ENCODE results near the gene NELL2.

NELL2 gene

DNA sequence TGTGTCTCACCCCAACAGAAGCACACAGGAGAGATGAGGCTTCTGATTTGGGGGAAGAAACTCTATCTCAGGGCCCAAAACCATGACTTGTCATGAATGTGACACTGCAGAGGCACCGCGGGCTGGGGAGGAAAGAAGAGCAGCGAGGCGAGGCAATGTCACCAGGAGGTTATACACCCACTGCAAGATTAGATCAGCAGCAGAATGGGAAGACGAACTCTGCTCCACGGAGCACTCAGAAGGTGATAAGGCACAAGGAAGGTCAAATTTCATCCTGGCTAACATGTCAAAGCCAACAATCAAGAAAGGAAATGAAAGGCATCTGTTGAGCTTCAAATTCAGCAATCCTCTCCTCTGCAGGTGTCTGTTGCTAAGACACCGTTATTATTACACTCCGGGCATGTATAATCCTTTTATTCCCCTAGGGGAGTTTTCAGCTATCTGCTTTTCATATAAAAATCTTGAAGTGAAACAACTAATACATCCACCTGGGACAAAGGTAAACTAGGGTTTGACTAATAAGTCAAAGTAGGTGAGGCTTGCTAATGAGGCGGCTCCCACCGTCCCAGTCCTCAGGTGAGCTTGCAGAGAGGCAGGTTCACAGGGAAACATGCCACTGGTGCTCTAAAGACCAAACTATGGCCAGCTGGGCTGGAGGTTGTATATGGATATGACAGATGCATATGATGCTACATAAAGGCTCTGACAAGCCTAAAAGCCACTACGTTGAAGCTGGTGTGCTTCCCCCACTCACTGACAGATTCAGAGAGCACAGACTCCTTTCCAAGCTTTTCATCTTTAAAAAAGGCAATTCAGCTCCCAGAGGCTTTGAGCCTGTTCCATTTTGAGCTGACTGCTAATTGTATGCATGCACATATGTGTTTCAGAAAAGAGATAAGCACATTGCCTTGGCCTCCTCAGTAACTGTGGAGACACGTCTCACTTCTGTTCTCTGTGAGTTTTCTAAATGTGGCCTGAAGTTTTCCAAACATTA, 221.2 kb downstream of the NELL2 start:
- TF ChIP-seq GLIS3 (CRISPR knock-in tag; IDR thresholded peaks at IDR 0.05) (no peak), TCF4 (CRISPR knock-in tag; IDR thresholded peaks at IDR 0.05; ENCODE audit: borderline replicate concordance) (no peak; the same call in 1 of the 2 replicates), ZNF565 (CRISPR knock-in tag; conservative IDR thresholded peaks at IDR 0.05; ENCODE audit: low read depth) (no peak), TOX (CRISPR knock-in tag; IDR thresholded peaks at IDR 0.05; ENCODE audit: borderline replicate concordance) (no peak), ARNTL (CRISPR knock-in tag; IDR thresholded peaks at IDR 0.05; ENCODE audit: borderline replicate concordance, low read depth) (no peak), BACH2 (CRISPR knock-in tag; IDR thresholded peaks at IDR 0.05; ENCODE audit: borderline replicate concordance) (no peak), PPARA (CRISPR knock-in tag; IDR thresholded peaks at IDR 0.05; ENCODE audit: borderline replicate concordance) (no peak)
- TF ChIP-seq, protein P1, sequence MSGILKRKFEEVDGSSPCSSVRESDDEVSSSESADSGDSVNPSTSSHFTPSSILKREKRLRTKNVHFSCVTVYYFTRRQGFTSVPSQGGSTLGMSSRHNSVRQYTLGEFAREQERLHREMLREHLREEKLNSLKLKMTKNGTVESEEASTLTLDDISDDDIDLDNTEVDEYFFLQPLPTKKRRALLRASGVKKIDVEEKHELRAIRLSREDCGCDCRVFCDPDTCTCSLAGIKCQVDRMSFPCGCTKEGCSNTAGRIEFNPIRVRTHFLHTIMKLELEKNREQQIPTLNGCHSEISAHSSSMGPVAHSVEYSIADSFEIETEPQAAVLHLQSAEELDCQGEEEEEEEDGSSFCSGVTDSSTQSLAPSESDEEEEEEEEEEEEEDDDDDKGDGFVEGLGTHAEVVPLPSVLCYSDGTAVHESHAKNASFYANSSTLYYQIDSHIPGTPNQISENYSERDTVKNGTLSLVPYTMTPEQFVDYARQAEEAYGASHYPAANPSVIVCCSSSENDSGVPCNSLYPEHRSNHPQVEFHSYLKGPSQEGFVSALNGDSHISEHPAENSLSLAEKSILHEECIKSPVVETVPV (CRISPR knock-in tag; IDR thresholded peaks at IDR 0.05): no peak
- TF ChIP-seq, protein P2, sequence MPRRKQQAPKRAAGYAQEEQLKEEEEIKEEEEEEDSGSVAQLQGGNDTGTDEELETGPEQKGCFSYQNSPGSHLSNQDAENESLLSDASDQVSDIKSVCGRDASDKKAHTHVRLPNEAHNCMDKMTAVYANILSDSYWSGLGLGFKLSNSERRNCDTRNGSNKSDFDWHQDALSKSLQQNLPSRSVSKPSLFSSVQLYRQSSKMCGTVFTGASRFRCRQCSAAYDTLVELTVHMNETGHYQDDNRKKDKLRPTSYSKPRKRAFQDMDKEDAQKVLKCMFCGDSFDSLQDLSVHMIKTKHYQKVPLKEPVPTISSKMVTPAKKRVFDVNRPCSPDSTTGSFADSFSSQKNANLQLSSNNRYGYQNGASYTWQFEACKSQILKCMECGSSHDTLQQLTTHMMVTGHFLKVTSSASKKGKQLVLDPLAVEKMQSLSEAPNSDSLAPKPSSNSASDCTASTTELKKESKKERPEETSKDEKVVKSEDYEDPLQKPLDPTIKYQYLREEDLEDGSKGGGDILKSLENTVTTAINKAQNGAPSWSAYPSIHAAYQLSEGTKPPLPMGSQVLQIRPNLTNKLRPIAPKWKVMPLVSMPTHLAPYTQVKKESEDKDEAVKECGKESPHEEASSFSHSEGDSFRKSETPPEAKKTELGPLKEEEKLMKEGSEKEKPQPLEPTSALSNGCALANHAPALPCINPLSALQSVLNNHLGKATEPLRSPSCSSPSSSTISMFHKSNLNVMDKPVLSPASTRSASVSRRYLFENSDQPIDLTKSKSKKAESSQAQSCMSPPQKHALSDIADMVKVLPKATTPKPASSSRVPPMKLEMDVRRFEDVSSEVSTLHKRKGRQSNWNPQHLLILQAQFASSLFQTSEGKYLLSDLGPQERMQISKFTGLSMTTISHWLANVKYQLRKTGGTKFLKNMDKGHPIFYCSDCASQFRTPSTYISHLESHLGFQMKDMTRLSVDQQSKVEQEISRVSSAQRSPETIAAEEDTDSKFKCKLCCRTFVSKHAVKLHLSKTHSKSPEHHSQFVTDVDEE (CRISPR knock-in tag; IDR thresholded peaks at IDR 0.05): no peak
- ATAC-seq: no peak

DNA sequence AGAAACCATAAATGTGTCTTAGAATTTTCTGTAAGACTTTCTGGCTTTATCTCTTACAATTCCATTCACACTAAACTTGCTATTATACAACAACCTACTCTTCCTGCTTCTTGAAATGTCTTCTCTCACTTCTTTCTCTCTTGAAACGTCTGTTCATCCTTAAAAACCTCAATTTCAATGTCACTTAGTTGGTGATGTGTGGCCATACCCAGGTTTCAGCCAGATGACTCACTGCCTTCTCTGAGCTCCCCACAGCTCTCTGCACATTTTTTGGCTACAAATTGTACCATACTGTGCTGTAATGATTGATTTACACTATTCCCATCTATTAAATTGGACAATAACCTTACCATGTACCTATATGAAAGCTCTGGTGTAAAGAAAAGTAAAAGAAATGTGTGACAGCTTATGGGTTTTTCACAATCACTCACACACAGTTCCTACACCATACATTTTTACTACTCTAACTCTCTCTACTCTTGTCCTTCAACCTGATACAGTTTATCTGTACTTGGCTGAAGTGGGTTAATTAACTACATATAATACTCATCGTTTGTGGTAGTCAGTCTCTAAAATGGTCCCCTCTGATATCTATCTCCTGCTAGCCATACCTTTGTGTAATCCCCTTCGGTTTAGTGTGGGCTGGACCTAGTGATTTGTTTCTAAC, 222.1 kb downstream of the NELL2 start:
- no peak for ATAC-seq
- TF ChIP-seq ZNF70 (CRISPR knock-in tag; IDR thresholded peaks at IDR 0.05) (no peak), RARB (CRISPR knock-in tag; IDR thresholded peaks at IDR 0.05) (no peak), CSDC2 (CRISPR knock-in tag; IDR thresholded peaks at IDR 0.05) (no peak), GLIS3 (CRISPR knock-in tag; IDR thresholded peaks at IDR 0.05) (no peak), PPARA (CRISPR knock-in tag; IDR thresholded peaks at IDR 0.05; ENCODE audit: borderline replicate concordance) (no peak), ZNF8 (CRISPR knock-in tag; IDR thresholded peaks at IDR 0.05) (no peak), ZC3H10 (CRISPR knock-in tag; IDR thresholded peaks at IDR 0.05) (no peak), SNAI2 (CRISPR knock-in tag; IDR thresholded peaks at IDR 0.05) (no peak), ISL1 (CRISPR knock-in tag; IDR thresholded peaks at IDR 0.05) (no peak), TCF4 (CRISPR knock-in tag; IDR thresholded peaks at IDR 0.05; ENCODE audit: borderline replicate concordance) (no peak), ZFP3 (CRISPR knock-in tag; IDR thresholded peaks at IDR 0.05) (no peak), ESRRG (CRISPR knock-in tag; IDR thresholded peaks at IDR 0.05) (no peak), OSR1 (CRISPR knock-in tag; IDR thresholded peaks at IDR 0.05) (no peak)
- TF ChIP-seq, protein P1 (CRISPR knock-in tag; IDR thresholded peaks at IDR 0.05): no peak
- TF ChIP-seq, protein P3, sequence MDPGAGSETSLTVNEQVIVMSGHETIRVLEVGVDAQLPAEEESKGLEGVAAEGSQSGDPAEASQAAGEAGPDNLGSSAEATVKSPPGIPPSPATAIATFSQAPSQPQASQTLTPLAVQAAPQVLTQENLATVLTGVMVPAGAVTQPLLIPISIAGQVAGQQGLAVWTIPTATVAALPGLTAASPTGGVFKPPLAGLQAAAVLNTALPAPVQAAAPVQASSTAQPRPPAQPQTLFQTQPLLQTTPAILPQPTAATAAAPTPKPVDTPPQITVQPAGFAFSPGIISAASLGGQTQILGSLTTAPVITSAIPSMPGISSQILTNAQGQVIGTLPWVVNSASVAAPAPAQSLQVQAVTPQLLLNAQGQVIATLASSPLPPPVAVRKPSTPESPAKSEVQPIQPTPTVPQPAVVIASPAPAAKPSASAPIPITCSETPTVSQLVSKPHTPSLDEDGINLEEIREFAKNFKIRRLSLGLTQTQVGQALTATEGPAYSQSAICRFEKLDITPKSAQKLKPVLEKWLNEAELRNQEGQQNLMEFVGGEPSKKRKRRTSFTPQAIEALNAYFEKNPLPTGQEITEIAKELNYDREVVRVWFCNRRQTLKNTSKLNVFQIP (CRISPR knock-in tag; IDR thresholded peaks at IDR 0.05; ENCODE audit: borderline replicate concordance, low read depth): no peak
- TF ChIP-seq, protein P4, sequence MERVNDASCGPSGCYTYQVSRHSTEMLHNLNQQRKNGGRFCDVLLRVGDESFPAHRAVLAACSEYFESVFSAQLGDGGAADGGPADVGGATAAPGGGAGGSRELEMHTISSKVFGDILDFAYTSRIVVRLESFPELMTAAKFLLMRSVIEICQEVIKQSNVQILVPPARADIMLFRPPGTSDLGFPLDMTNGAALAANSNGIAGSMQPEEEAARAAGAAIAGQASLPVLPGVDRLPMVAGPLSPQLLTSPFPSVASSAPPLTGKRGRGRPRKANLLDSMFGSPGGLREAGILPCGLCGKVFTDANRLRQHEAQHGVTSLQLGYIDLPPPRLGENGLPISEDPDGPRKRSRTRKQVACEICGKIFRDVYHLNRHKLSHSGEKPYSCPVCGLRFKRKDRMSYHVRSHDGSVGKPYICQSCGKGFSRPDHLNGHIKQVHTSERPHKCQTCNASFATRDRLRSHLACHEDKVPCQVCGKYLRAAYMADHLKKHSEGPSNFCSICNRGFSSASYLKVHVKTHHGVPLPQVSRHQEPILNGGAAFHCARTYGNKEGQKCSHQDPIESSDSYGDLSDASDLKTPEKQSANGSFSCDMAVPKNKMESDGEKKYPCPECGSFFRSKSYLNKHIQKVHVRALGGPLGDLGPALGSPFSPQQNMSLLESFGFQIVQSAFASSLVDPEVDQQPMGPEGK (CRISPR knock-in tag; IDR thresholded peaks at IDR 0.05; ENCODE audit: borderline replicate concordance): no peak
- TF ChIP-seq, protein P2 (CRISPR knock-in tag; IDR thresholded peaks at IDR 0.05): no peak

All from SK-N-SH treated with all-trans-retinoic acid at 6 μM for 48 hours (cell line).